ENCODE data around the gene SHF. TPM values are rescaled to one million over a fixed set of nuclear protein-coding genes. Genes with fewer than 3 reads are reported as not detected.
A peak's percentile ranks its signal among the peaks of the same experiment; 100 is the strongest.

Gene SHF
- total and polyA plus RNA-seq, 2 of the 8 experiments (the other 6 are each of a cell fraction or from before 2014, with no cell fraction given): 13.1 to 26.7 TPM

DNA sequence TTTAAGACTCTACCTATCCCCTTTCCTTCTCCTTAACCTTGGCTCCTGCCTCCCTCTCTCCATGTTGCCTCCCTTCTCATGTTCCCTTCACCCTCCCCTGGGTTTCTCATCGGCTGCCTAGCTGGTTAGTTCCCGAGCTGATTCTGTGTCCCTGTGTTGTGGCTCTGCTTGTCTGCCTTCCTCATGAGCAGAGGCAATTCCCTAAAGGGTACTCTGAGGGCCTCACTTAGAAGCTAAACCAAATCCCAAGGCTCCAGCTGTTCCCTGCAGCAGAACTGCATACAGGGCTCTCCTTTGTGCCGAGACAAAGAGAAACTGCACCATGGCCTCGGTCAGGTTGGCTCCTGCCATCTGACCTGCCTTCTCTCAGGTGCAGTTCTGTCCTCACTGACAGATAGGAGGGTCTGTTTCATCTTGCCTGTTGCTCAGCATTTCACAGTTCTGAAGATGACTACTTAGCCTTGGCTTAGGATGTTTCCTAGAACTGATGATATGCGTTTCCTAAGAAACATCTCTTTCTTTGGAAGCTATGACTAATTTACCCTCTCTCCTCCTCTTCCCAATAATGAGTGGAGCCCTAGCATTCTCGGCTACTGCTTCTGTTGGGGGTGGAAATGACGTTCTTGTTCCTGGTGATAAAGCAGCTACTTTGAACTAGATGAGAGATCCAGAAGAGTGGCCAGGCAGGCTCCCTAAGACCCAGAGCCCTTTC, 30.9 kb downstream of the SHF start:
- ChIA-PET POLR2A (ENCODE audit: partially characterized antibody) (interaction anchor here (0.9 to 1.4 kb wide), 3 partner anchors 10 kb away, joined by 3 to 5 read pairs (median 4); no protein-coding TSS in a partner anchor), CTCF (ENCODE audit: partially characterized antibody) (interaction anchor here (0.8 to 41.8 kb wide), 10 partner anchors 10 to 96 kb away, joined by 3 to 1117 read pairs (median 5); partner anchors contain the start of genes SHF and SLC28A2)
- no peaks in the 10 kb centered on the region for H3K23me2 ChIP-seq (ENCODE audit: low read depth, low read length)
- no peak overlapping the region for H2AFZ ChIP-seq (ENCODE audit: low read length)
- no peaks in the 10 kb centered on the region for H3K4me1 ChIP-seq (replicated peaks in 1 of 4; ENCODE audit: control insufficient read depth in 3 of 4, insufficient read depth in 4 of 4, low read length in 3 of 4)
- no peaks in the 10 kb centered on the region for H3K36me3 ChIP-seq (ENCODE audit: control insufficient read depth in 2 of 4, insufficient read depth in 4 of 4, low read length in 3 of 4)
- no peak overlapping the region for H2BK120ac ChIP-seq (replicated peaks; ENCODE audit: low read depth, low read length)
- H3K4me2 ChIP-seq (ENCODE audit: insufficient read depth in 1 of 2, low read depth in 2 of 2, low read length in 2 of 2): no peak overlapping the region
- no peak overlapping the region for H3K18ac ChIP-seq (ENCODE audit: extremely low read depth, low read length)
- H4K5ac ChIP-seq (ENCODE audit: insufficient read length, low read depth, low read length): no peak overlapping the region
- H3K56ac ChIP-seq (replicated peaks; ENCODE audit: insufficient read length, low read depth, low read length): no peak overlapping the region
- 84% methylated on average over 7 of the region's 7 CpGs; no CpG with 5 or more reads in 1 of the 2 experiments for WGBS, 2 experiments (ENCODE audit: extremely low coverage in 1 of 2, insufficient coverage in 1 of 2, insufficient read length in 1 of 2, insufficient replicate concordance in 2 of 2, low coverage in 1 of 2, low lambda C conversion rate in 2 of 2, missing lambda C conversion rate in 1 of 2)
- H3K9ac ChIP-seq (replicated peaks in 1 of 4; ENCODE audit: extremely low read depth in 1 of 4, low read depth in 3 of 4, low read length in 3 of 4): no peak overlapping the region
- no peaks in the 10 kb centered on the region for H3K9me3 ChIP-seq (ENCODE audit: insufficient read depth in 2 of 2, low read depth in 1 of 2, low read length in 1 of 2)
- no peak overlapping the region for H3K23ac ChIP-seq (ENCODE audit: insufficient read length)
- no peak for DNase-seq (ENCODE audit: low read depth in 1 of 2, low spot score in 2 of 2)
- H4K91ac ChIP-seq (replicated peaks; ENCODE audit: insufficient read length, low read length): no peak overlapping the region
- no peaks in the 10 kb centered on the region for H4K20me1 ChIP-seq (replicated peaks in 1 of 2; ENCODE audit: control insufficient read depth in 1 of 2, insufficient read depth in 2 of 2, low read length in 2 of 2)
- no peak overlapping the region for H3K14ac ChIP-seq (ENCODE audit: insufficient read length)
- peaks cover 0 to 2% (median 0%) of the 10 kb centered on the region in 4 experiments; a peak in 3 of 7 replicates for H3K27me3 ChIP-seq (replicated peaks in 1 of 4; ENCODE audit: control insufficient read depth in 3 of 4, extremely low read depth in 1 of 4, insufficient read depth in 3 of 4, low read length in 3 of 4)
- H3K79me2 ChIP-seq (ENCODE audit: control insufficient read depth in 1 of 2, insufficient read depth in 2 of 2, low read length in 2 of 2): no peaks in the 10 kb centered on the region
- H3K79me1 ChIP-seq (ENCODE audit: low read depth, low read length): no peaks in the 10 kb centered on the region
- no peak overlapping the region for H2BK5ac ChIP-seq (ENCODE audit: low read depth, low read length)
- no peak overlapping the region for H2BK15ac ChIP-seq (ENCODE audit: low read length)
- FAIRE-seq: no peak
- no peak overlapping the region for H3K4me3 ChIP-seq (ENCODE audit: extremely low read depth in 1 of 4, insufficient read depth in 2 of 4, low read depth in 3 of 4, low read length in 4 of 4)
- H3K27ac ChIP-seq (ENCODE audit: low read depth, low read length): no peak overlapping the region
- H2BK20ac ChIP-seq (ENCODE audit: low read length): no peak overlapping the region
- no peak overlapping the region for H2AK5ac ChIP-seq (ENCODE audit: low read depth, low read length)
- H3K4ac ChIP-seq (replicated peaks; ENCODE audit: insufficient read length, low read depth, low read length): no peak overlapping the region
- no peak overlapping the region for H2BK12ac ChIP-seq (ENCODE audit: low read depth, low read length)
- peak overlapping the region; percentile 3; the same call in 1 of the 2 replicates for H4K8ac ChIP-seq (ENCODE audit: extremely low read depth, insufficient read depth, low read length)
- TF ChIP-seq, protein P1, sequence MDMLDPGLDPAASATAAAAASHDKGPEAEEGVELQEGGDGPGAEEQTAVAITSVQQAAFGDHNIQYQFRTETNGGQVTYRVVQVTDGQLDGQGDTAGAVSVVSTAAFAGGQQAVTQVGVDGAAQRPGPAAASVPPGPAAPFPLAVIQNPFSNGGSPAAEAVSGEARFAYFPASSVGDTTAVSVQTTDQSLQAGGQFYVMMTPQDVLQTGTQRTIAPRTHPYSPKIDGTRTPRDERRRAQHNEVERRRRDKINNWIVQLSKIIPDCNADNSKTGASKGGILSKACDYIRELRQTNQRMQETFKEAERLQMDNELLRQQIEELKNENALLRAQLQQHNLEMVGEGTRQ (IDR thresholded peaks at IDR 0.05; ENCODE audit: low read length): no peak
- TF ChIP-seq SAP30 (IDR thresholded peaks at IDR 0.05; ENCODE audit: insufficient read depth, insufficient replicate concordance, low read length) (no peak), CHD2 (IDR thresholded peaks at IDR 0.05; ENCODE audit: low read length) (no peak), POLR2AphosphoS5 (IDR thresholded peaks at IDR 0.05; ENCODE audit: low read depth, low read length) (no peak), ASH2L (IDR thresholded peaks at IDR 0.05; ENCODE audit: low read length) (no peak), TEAD4 (IDR thresholded peaks at IDR 0.05; ENCODE audit: low read depth, low read length) (no peak), SRF (IDR thresholded peaks at IDR 0.05; ENCODE audit: low read depth, low read length) (no peak), POLR2A (IDR thresholded peaks at IDR 0.05; ENCODE audit: control extremely low read depth in 1 of 2, low read depth in 2 of 2, low read length in 2 of 2) (no peak), SIX5 (IDR thresholded peaks at IDR 0.05; ENCODE audit: low read depth, low read length) (no peak), TCF12 (IDR thresholded peaks at IDR 0.05; ENCODE audit: low read depth, low read length) (no peak)
- TF ChIP-seq, protein P2, sequence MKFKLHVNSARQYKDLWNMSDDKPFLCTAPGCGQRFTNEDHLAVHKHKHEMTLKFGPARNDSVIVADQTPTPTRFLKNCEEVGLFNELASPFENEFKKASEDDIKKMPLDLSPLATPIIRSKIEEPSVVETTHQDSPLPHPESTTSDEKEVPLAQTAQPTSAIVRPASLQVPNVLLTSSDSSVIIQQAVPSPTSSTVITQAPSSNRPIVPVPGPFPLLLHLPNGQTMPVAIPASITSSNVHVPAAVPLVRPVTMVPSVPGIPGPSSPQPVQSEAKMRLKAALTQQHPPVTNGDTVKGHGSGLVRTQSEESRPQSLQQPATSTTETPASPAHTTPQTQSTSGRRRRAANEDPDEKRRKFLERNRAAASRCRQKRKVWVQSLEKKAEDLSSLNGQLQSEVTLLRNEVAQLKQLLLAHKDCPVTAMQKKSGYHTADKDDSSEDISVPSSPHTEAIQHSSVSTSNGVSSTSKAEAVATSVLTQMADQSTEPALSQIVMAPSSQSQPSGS (IDR thresholded peaks at IDR 0.05; ENCODE audit: low read length): no peak
